Left renal cortex interstitium (tissue), 4 donors: ENCODE measurements around the gene PRSS16. TPM values are rescaled to one million over a fixed set of nuclear protein-coding genes. Genes with fewer than 3 reads are reported as not detected.

Experiments used
- polyA plus RNA-seq, 4 donors: library from polyadenylated mRNA; unstranded; fragments of 120-200 nt; gene quantifications; one replicate each; pipeline ENCODE4 v1.2.1, GENCODE V29; 2013; ENCODE audit not compliant: insufficient read length in 4 of 4

The PRSS16 gene
- polyA plus RNA-seq, 4 donors: 0.30 to 0.45 (median 0.34) TPM

Other genes with a start within 250 kb of the PRSS16 start
- not detected for gene POM121L2, start 64.6 kb downstream of the PRSS16 start, polyA plus RNA-seq
- 10 to 100 TPM; 12.2 to 13.9 (median 13.3) TPM for gene ZNF391, start 141.1 kb downstream of the PRSS16 start, polyA plus RNA-seq
- 10 to 100 TPM; 15.3 to 20.4 (median 17.1) TPM for gene ZNF184, start 225.4 kb downstream of the PRSS16 start, polyA plus RNA-seq